GM12872 (cell line): ENCODE results near the gene CCDC188.

Experiments used
- TF ChIP-seq, protein P1 (sequence below): IDR thresholded peaks from 3 replicates; pipeline ENCODE4 v1.5.1; 2011; ENCODE audit warnings: low read depth, mild to moderate bottlenecking, low read length, moderate library complexity; ENCODE audit not compliant: insufficient read depth

The CCDC188 gene

DNA sequence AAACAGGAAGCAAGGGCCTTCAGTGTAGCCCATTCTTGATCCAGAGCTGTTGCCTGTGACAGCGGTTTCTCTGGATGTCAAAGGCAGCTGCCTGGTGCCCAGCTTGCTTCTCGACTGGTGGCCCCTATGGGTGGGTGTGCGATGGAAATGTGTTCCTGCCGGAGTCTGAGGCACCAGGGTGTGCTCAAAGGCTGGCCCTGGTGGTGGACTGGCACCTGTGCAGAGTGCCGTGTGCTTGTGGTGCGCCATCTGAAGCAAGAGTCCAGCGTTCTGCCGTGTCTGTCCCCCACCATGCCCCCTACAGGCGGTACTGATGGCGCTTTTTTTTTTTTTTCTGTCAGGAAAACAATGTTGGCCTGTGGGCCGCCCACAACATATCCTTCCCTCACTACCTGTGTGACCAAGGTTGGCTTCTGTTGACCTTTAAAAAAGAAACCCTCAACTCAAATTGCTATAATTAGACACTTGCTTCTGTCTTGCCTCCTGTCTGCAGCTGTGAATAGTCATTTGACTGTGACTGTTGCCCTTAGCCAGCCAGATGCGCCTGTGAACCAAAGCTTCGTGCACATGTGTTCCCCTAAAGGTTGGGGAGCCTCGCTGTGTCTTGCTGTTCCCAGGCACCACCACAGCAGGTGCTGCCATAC is 39.7 kb downstream of the CCDC188 start:
- TF ChIP-seq, protein P1, sequence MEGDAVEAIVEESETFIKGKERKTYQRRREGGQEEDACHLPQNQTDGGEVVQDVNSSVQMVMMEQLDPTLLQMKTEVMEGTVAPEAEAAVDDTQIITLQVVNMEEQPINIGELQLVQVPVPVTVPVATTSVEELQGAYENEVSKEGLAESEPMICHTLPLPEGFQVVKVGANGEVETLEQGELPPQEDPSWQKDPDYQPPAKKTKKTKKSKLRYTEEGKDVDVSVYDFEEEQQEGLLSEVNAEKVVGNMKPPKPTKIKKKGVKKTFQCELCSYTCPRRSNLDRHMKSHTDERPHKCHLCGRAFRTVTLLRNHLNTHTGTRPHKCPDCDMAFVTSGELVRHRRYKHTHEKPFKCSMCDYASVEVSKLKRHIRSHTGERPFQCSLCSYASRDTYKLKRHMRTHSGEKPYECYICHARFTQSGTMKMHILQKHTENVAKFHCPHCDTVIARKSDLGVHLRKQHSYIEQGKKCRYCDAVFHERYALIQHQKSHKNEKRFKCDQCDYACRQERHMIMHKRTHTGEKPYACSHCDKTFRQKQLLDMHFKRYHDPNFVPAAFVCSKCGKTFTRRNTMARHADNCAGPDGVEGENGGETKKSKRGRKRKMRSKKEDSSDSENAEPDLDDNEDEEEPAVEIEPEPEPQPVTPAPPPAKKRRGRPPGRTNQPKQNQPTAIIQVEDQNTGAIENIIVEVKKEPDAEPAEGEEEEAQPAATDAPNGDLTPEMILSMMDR = peak; percentile 69

DNA sequence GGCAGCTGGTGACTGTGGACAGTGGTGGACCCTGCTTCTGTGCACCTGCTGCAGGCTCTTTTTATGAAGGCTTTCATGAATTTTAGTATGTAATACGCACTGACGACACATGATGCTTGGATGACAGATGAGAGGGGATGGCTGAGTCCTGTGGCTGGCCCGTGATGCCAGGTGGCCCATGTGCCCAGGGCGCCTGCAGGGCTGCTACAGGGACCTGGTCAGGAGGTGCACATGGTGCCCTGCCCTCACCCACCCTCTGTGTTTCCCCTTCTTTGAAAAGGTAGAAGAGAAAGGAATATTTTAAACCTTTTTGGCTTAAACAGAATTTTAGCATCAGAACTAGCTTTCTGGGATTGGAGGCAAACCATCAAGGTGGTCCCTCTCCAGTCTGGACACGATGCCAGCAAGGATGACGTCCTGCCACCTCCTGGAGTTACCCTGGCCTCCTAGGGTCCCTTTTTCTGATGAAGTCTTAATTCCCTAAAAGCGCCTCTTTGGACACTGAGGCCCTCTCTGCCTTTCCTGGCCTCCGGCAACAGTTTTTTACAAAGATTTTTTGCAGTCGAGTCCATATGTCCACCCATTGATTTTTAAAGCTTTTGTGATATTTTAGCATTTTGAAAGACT is 40.4 kb downstream of the CCDC188 start:
- TF ChIP-seq, protein P1 = no peak

DNA sequence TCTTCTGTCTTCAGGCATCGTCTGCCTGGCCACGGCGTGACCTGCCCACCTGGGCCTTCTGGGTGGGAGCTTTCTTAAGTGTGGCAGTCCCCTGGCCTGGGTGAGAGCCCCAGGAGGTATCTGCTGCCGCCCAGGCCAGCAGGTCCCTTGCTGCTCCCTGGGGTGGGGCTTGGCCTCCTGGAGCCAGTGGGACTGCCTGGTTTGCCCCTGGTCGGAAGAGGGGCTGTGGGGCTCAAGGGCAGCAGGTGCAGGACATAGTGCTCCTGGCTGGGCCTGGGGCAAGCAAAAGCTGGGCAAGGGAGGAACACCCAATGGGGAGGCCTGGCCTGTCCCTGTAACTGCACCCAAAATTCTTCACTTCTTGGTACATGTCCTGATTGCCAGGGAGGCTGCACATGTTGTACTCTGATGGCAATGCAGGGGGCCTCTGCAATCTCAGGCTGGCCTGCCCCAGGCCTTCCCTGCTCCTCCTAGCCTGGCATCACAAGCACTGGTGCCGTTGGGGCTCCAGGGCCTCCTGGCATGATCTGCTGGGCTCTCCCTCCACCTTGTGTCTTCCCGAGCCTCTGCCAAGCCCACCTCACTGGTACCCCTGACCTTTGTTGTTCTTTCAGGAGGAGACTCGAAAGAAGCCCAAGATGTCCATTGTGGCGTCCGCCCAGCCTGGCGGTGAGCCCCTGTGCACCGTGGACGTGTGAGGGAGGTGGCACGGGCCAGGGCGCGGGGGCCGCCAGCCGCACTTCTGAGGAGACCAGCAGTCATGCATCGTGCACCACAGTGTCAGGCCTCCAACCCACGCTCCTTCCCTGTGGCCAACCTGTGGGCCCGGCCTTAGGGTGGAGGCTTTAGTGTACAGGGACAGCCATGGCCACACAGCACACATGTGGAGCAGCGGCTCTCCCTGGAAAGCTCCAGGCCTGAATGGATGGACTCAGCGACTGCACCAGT is 41.2 kb downstream of the CCDC188 start:
- TF ChIP-seq, protein P1 = no peak

DNA sequence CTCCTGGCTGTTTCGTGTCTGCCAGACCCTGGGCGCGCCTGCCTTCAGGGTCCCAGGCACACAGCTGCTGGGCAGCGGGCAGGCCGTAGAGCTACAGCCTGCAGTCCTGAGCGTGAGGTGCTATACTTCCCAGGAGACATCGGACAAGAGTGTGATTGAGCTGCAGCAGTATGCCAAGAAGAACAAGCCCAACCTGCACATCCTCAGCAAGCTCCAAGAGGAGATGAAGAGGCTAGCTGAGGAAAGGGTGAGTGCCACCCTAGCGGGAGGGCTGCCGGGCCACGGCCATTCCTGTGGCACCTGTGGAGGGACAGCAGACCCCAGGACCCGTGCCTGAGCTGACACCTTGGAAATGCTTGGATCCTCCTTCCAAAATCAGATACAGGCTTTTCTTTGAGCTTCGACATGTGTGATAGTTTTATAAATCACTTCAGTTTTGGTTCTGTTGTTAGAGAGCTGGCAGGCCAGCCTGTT is 42.1 kb downstream of the CCDC188 start:
- TF ChIP-seq, protein P1 = no peak

DNA sequence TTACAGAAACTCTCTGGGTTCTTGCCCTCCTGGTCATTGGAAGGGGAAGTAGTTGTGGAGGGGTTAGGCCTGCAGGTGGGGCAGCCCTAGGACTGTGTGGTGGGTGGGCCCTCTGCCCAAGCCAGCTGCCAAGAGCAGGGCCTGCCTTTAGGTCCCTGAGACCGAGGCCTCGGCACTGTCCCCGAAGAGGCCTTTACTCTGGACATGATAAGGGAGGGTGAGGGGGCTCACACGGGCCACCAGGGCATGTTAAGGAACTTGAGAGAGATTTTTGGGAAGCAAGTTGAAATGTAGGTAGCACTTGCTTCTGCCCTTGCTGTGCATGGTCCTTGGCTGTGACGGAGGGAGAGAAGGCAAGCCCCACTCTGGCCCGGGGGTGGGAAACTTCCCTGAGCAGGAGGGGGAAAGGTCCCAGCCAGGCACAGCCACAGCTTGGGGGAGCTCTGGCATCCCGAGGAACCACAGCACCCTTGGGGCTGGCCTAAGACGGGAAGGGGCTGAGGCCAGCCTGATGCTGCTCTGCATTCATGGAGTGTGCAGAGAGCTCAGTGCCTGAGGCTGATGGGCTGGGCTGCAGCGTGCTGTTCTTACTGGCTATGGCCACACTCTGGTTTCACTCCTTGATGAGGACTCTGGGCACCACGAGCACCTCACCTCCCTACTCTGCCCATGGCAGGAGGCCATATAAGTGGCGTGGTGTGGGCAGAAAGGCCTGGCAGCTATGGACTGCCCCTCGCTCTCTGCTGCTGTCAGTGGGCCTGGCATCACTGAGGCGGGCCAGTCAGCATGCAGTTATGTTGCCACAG is 42.7 kb downstream of the CCDC188 start:
- TF ChIP-seq, protein P1 = no peak

DNA sequence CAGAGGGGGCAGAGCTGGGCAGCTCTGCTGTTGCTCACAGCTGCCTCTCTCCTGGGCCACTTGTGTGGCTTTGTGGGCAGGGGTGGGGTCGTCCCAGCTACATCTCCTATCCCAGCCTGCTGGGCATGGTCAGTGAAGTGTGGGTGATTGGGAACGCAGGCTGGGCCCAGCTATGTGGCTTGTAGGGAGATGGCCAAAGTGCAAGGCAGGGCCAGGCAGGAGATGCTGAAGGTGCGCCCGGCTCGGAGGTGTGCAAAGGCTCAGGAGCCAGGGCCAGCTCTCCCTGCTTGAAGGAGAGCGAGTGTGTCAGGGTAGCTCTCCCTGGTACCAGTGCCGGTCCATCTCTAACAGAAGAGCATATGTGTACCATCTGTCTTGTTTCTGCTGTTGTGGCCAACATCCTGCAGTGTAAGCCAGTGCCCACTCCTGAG is 43.4 kb downstream of the CCDC188 start:
- TF ChIP-seq, protein P1 = no peak
